Activated T-helper 17 cell treated with anti-CD3 and anti-CD28 coated beads, Interleukin-2, amount 50 U/mL, for 72 hours (primary cell): ENCODE results near the gene GALR1. TPM values are rescaled to one million over a fixed set of nuclear protein-coding genes. Genes with fewer than 3 reads are reported as not detected.

Experiments
- ATAC-seq: fragments of 150-1000 bp; cut with Tn5 transposase; replicated peaks from 2 replicates; pipeline ENCODE4 v1.10.0; 2021; ENCODE audit warnings: mild to moderate bottlenecking, moderate library complexity
- H3K27ac Mint-ChIP-seq: one replicate; pipeline ENCODE4 v1.8.0; 2022; ENCODE audit warnings: mixed read lengths
- H3K27me3 Mint-ChIP-seq: one replicate; pipeline ENCODE4 v1.8.0; 2022; ENCODE audit warnings: mixed read lengths
- H3K36me3 Mint-ChIP-seq: one replicate; pipeline ENCODE4 v1.8.0; 2022; ENCODE audit warnings: low read depth, mild to moderate bottlenecking, mixed read lengths
- H3K4me1 Mint-ChIP-seq: one replicate; pipeline ENCODE4 v1.8.0; 2022; ENCODE audit warnings: mixed read lengths
- H3K4me3 Mint-ChIP-seq: one replicate; pipeline ENCODE4 v1.8.0; 2022; ENCODE audit warnings: mild to moderate bottlenecking, mixed read lengths
- H3K9me3 Mint-ChIP-seq: one replicate; pipeline ENCODE4 v1.8.0; 2022; ENCODE audit warnings: mixed read lengths
- total RNA-seq, 2 donors: library from RNA; stranded (reverse); gene quantifications; one replicate each; pipeline ENCODE4 v1.2.3, GENCODE V29; 2022

GALR1 gene
- total RNA-seq, 2 donors from 2014 or later: not detected

DNA sequence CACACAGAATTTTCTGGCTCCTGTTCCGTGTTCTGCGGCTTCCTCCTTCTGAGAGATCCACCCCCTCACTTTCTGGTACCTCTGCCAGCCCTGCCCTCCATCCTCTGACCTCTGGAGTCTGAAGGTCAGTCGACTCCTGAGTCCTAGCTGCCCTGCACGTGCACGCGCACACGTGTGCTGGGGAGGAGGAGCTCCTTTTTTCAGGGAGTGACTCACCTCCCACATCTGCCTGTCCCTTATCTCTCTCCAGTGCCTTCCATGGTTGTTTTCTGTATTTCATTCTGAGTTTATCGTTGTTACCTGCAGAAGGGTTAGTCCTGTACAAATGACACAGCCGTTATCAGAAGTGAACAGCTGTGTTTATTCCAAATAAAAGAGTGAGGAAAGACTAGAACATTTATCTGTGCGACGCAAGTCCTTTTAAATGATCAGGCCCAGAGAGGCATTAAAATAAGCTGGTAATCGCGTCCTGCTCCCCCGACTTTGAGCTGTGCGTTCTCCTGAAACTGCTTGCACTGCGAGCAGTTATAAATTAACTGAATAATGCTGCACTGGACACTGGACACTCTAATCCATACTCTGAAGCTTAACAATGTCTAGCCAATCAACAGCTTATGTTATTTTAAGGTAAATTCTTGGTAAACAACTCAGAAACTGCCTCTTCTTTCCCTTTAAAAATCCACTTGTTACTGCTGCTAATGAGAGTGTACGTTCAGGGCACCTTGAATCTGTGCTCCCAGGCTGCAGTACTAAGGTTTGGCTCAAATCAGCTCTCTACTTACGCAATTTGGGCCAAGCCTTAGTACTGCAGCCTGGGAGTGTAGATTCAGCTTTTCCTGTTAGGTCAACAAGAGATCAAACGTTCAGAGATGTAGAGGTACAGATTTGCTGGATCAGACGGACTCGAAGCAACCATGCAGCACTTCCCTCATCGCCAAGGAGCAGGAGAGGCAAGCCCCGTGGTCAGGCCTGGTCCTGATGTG lies 72.5 kb downstream of the GALR1 start:
- H3K9me3 Mint-ChIP-seq: no peaks in the 10 kb centered on the region
- no peaks in the 10 kb centered on the region for H3K36me3 Mint-ChIP-seq
- no peak for ATAC-seq
- peaks cover 26% of the 10 kb centered on the region for H3K27me3 Mint-ChIP-seq
- H3K4me1 Mint-ChIP-seq: no peaks in the 10 kb centered on the region
- H3K27ac Mint-ChIP-seq: no peak overlapping the region
- H3K4me3 Mint-ChIP-seq: no peak overlapping the region

DNA sequence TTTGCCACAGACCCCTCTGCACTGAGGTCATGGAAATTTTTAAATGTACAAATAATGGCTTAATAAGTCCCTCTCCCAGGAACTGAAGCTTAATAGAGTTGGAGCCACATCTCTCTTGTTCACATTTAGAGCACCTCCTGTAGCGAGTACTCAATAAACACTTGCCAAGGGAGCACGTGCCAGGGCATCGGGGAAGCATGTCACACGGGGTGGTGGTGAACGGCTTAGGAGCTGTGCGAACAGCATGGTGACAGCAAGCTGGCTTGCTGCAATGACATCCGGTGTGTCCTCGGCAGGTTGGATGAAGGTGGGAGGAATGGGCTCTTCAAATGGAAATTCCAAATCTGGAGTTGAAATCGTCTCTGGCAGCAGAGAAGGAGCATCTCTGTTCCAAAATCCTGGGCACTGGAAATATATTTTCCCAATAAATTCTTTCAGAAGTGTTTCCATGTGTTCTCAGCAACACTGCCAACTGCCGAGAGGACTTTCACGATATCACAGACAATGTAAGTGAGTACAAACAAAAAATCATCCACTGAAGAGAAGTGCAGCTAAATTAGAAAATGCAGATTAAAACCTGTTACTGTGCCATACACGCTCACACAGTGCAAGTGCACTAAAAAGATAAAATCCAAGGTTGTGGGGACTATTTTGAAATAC lies 74.1 kb downstream of the GALR1 start:
- H3K27me3 Mint-ChIP-seq: peaks cover 29% of the 10 kb centered on the region
- H3K9me3 Mint-ChIP-seq: peaks cover 3% of the 10 kb centered on the region
- no peaks in the 10 kb centered on the region for H3K36me3 Mint-ChIP-seq
- H3K27ac Mint-ChIP-seq: no peak overlapping the region
- H3K4me1 Mint-ChIP-seq: no peaks in the 10 kb centered on the region
- H3K4me3 Mint-ChIP-seq: no peak overlapping the region
- no peak for ATAC-seq

Other genes starting within 250 kb of the GALR1 start
- gene MBP, start 117.1 kb upstream of the GALR1 start, total RNA-seq: 10 to 100 TPM; 55.7 to 66.5 TPM